OCI-M2 (cell line): ENCODE results near the gene NNT.

Experiments used
- DNase-seq: peaks from one replicate; lab custom pipeline; 2025; ENCODE audit not compliant: unreplicated experiment; lab: John Stamatoyannopoulos, UW

NNT gene

GRCh38 chr5:43622074-43622473 is 19.1 kb downstream of the NNT start:
- no peak for DNase-seq

GRCh38 chr5:43623048-43623680 is 20.2 kb downstream of the NNT start:
- DNase-seq, result no peak

DNA sequence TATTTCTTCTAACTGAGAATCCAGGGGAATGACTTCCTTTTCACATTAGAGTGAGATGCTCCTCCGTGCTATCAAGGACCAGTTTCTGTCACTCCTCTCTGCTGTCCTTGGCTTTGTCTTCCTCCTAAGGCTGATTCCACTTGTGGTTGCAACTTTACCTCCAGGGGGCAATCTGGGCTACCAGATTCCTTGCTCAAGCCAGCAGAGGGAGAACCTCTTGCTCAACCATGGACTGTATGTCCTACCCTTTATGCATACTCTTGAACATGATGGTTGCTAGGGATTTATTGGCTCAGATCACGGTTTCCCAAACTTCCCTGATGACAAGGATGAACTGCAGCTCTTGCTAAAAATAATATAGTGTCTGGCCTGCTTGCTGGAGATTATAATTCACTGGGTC is 24.0 kb downstream of the NNT start:
- peak; percentile 1 for DNase-seq

DNA sequence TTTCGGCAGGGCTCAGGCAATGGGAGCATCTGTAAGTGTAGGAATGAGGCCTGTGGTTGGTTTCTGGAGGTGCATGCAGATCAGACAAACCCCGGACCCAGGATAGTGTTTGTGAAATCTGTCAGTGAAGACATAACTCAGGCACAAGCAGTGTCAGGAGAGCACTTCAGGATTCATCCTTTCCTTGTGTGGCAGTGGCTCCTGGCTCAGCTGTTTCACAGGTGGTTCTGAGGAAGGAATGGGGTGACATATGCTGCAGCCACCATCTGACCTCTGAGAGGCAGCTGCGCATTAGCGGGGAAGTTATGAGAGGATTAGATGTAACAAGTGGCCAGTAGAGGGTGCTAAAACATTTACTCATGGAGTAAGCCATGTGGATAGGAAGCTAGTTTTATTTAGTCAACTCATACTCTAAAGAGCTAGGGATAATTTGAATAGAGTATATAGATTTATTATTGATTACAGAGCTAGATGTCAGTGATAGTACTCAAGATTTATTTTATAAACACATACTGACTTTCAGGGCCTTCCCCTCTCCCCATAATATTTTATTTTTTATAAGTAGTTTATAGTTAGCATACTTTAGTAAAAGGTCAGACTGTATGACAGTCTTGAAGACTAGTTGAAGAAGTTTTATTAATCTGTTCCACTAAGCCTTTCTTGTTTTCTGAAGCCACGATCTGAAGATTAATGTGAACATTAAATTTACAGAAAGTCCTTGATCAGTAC is 28.4 kb downstream of the NNT start:
- peak; percentile 15 for DNase-seq

GRCh38 chr5:43634621-43635020 is 31.6 kb downstream of the NNT start:
- no peak for DNase-seq

GRCh38 chr5:43635374-43635773 is 32.4 kb downstream of the NNT start:
- DNase-seq, result no peak

DNA sequence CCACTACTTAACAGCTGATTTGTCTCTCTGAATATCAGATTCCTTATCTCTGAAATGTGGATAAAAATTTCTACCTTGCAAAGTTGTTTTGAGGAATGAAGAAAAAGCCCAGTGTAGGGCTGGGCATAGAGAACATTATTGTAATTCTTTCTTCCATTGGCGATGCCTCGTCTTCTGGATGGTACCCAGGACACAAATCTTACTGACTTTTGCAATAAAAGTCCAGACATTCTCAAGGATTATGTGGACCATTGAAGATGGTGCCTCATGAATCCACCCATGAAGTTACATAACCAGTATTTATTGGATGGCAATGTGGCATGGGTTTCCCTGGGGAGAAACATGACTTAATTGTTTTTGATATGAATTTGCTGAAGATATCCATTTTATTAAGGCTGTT is 33.1 kb downstream of the NNT start:
- no peak for DNase-seq

DNA sequence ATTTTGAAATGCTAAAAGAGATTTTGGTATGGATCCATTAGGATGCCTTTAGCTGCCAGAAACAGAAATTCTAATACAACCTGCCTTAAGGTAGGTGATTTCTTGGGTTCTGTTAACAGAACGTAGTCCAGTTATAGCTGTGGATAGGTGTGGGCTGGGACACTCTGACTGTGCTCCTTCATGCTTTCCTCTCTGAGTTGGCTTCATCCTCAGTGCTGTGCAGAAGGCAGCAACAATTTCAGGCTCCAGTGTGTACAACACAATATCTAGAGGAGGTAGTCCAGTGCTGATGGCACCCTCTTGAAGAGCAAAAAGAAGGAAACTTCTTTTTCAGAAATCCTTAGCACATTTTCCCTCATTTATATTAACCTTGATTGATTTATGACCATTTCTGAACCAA is 34.4 kb downstream of the NNT start:
- DNase-seq, result no peak

DNA sequence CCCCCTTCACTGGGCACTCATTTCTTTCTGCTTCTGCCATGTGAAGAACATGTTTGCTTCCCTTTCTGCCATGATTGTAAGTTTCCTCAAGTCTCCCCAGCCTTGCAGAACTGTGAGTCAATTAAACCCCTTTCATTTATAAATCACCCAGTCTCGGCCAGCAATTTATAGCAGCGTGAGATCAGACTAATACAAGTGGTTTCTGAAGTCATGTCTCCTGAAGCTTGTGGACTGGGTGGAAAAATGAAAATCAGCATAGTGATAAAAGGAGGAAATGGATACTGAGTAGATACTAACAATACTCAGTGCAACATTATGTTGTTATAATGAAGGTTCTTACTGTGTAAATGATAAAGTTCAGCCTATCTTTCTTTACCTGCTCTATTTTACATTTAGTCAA is 35.1 kb downstream of the NNT start:
- DNase-seq, result no peak

DNA sequence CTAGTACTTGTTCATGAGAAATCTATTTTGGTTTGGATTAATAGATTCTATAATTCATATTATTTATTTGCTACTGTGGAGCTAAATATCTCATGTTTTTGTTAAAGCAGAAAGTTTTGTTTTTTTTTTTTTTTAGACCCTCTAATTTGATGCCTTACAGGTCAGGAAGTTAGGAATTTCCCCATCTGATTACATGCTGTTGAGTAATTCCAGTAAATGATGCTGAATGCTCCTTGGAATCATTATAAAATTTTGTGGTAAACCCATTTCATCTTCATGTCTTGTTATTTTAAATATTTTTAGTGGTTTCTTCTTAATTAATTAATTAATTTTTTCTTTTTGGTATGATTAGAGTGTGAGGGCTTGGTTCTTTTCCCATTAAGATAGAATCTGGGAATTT is 35.6 kb downstream of the NNT start:
- no peak for DNase-seq

- no peak for DNase-seq
Measured at GRCh38 chr5:43639566-43639965, 36.6 kb downstream of the NNT start.

DNA sequence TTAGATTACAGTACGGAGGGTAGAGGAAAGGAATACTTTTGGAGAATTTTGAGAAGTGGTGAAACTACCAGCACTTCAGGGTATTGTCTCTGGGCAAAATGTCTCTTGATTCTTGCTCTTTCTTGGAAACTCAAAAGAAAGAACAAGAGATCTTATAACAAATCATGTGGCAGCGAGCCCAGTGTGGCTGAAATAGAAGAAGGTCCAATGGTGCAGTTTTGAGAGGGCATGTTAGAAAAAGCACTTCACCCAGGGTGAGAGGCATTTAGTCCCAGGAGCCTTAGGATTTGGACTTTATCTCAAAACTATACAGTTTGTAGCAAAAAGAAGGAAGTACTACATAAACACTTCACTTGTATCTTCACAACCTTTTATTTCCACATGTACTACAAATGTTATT is 39.4 kb downstream of the NNT start:
- DNase-seq, result no peak

GRCh38 chr5:43643327-43643726 is 40.3 kb downstream of the NNT start:
- DNase-seq, result no peak

- DNase-seq, result no peak
Measured at GRCh38 chr5:43643750-43644149, 40.8 kb downstream of the NNT start.

DNA sequence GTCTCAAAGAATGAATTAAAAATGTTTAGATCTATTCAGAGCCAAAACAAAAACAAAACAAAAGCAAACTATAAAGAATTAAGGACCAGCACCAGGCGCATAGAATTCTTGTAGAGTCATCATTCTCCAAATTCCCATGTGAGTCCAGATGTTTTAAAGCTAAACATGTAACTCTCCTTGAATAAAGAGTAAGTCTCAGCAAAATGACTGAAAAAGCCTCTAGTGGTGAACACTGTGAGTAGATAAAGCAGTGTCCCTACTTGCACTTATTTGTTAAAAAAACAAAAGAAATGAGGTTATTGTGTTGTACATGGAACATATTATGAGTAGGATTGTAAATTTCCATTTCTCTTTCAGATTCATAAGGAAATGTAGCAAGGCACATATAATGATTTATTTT is 44.0 kb downstream of the NNT start:
- DNase-seq, result no peak

GRCh38 chr5:43647789-43648188 is 44.8 kb downstream of the NNT start:
- DNase-seq, result no peak

DNA sequence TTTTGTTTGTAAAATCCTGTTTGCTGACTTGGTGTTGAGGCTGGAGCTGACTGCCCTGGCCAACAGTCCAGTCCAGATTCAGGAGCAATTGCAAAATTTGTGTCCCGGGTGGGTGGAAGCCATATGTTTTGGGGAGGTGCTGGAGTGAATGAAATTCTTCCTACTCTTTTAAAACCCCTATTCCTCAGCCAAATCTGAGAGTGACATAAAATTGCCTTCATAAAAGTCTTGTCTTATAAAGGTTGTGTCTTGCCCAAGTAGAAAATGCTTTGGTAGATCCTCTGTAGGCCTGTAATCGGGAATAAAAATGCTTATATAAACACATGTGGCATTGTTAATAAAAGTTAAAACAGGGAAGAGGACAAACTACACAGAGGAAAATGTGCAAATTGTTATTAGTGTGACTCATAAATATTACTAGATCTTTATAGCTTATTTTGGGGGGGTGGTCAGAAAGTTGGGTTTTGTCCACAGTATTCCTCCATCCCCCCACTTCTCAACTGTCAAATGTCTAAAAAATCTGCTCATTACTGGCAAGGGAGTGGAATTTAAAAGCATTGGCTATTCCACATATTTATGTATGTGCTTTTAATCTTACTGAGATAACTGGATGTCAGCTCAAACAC is 45.6 kb downstream of the NNT start:
- no peak for DNase-seq

- no peak for DNase-seq
Measured at GRCh38 chr5:43649256-43649655, 46.3 kb downstream of the NNT start.

DNA sequence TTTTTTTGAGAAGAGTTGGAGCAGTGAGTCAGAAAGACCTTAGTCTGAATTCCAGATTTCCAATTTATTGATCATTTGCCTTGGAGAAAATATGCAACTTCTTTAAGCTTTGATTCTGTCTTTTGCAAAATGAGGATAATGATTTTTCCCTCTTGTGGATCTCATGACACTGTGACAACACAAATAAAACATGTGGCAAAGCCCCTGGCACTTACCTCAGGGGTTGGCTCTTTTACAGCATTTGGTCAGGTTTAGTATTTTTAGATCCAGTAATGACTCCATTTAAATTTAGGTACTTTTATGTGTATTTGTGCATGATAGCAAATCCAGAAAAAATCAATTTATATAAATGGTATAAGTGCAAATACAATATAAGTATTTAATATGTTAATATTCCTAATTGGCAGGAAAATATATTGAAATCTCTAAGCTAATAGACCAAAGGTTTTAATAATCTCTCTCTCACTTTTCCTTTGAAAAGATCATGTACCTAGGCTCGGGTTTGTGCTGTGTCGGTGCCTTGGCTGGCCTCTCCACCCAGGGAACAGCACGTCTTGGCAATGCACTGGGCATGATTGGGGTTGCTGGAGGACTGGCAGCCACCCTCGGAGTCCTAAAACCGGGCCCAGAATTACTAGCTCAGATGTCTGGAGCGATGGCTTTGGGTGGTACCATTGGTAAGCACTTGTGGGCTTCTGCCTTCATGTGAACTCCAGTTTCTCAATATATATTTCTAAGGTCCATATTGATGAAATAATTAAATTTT is 49.7 kb downstream of the NNT start:
- DNase-seq, result no peak

GRCh38 chr5:43658509-43658908 is 55.5 kb downstream of the NNT start:
- DNase-seq, result no peak

GRCh38 chr5:43659075-43659474 is 56.1 kb downstream of the NNT start:
- DNase-seq, result no peak

- DNase-seq, result no peak
Measured at GRCh38 chr5:43661102-43661501, 58.1 kb downstream of the NNT start.
